PC-9 (cell line): ENCODE data around the gene KRTAP19-2. TPM values are rescaled to one million over a fixed set of nuclear protein-coding genes. Genes with fewer than 3 reads are reported as not detected.

ENCODE experiments used
- BruUV-seq: library from RNA; stranded (reverse); fragments of 400-500 nt; replicated peaks from 2 replicates; lab custom pipeline; 2021; lab: Mats Ljungman, UMichigan
- CTCF ChIA-PET: fragments of 300-600 bp; sonication (Branson Sonifier 250); formaldehyde crosslinking; loops from one replicate; lab custom pipeline; 2022; ENCODE audit warnings: antibody characterized with exemption; lab: Charles Lee
- POLR2A ChIA-PET: fragments of 300-600 bp; sonication (Branson Sonifier 250); formaldehyde crosslinking; loops from one replicate; lab custom pipeline; 2022; ENCODE audit warnings: antibody characterized with exemption; ENCODE audit not compliant: unreplicated experiment; lab: Charles Lee
- DNase-seq, 2 experiments: peaks; one replicate each; pipeline versions ENCODE4 v3.0.0 to v3.0.0-alpha.2; 2015 to 2022; ENCODE audit warnings: mixed read lengths in 1 of 2
- H2AFZ ChIP-seq: fragments of 200-600 bp; sonication (generic); 2 replicates; pipeline ENCODE4 v1.8.1; 2017; ENCODE audit warnings: antibody characterized with exemption
- H3F3A ChIP-seq: fragments of 200-600 bp; sonication (generic); 2 replicates; pipeline ENCODE4 v1.8.1; 2017; ENCODE audit warnings: antibody characterized with exemption, mild to moderate bottlenecking, low read depth; ENCODE audit not compliant: insufficient read depth
- H3K27ac ChIP-seq: fragments of 200-600 bp; sonication (generic); 2 replicates; pipeline ENCODE4 v1.6.1; 2016; ENCODE audit warnings: mixed run types
- H3K27me3 ChIP-seq: fragments of 200-600 bp; sonication (generic); 2 replicates; pipeline ENCODE4 v1.6.1; 2016; ENCODE audit warnings: low read depth, mixed run types; ENCODE audit not compliant: insufficient read depth
- H3K36me3 ChIP-seq: fragments of 200-600 bp; sonication (generic); 2 replicates; pipeline ENCODE4 v1.6.1; 2016; ENCODE audit warnings: low read depth, mixed run types
- H3K4me1 ChIP-seq: fragments of 200-600 bp; sonication (generic); replicated peaks from 2 replicates; pipeline ENCODE4 v1.6.1; 2016; ENCODE audit warnings: mixed run types; ENCODE audit not compliant: insufficient read depth
- H3K4me2 ChIP-seq: fragments of 200-600 bp; sonication (generic); 2 replicates; pipeline ENCODE4 v1.6.1; 2017; ENCODE audit warnings: mixed run types
- H3K4me3 ChIP-seq: fragments of 200-600 bp; sonication (generic); 2 replicates; pipeline ENCODE4 v1.6.1; 2016; ENCODE audit warnings: mixed run types
- H3K79me2 ChIP-seq: fragments of 200-600 bp; sonication (generic); 2 replicates; pipeline ENCODE4 v1.6.1; 2017; ENCODE audit warnings: low read depth, mixed run types
- H3K9me2 ChIP-seq: fragments of 200-600 bp; sonication (generic); 2 replicates; pipeline ENCODE4 v1.8.1; 2017; ENCODE audit warnings: mild to moderate bottlenecking; ENCODE audit not compliant: insufficient read depth
- H3K9me3 ChIP-seq: fragments of 200-600 bp; sonication (generic); 2 replicates; pipeline ENCODE4 v1.8.1; 2016; ENCODE audit warnings: low read depth; ENCODE audit not compliant: insufficient read depth
- H4K20me1 ChIP-seq: fragments of 200-600 bp; sonication (generic); 2 replicates; pipeline ENCODE4 v1.8.1; 2017; ENCODE audit not compliant: insufficient read depth
- CTCF ChIP-seq: fragments of 200-600 bp; sonication (generic); conservative IDR thresholded peaks from 2 replicates; pipeline ENCODE4 v1.6.1; 2017; ENCODE audit warnings: mixed run types, antibody characterized with exemption, mild to moderate bottlenecking, moderate library complexity
- EZH2 ChIP-seq: fragments of 200-600 bp; sonication (generic); IDR thresholded peaks from 2 replicates; pipeline ENCODE4 v1.8.0; 2017; ENCODE audit warnings: antibody characterized with exemption, low read depth
- intact Hi-C: fragments of 100-400 bp; cut with micrococcal nuclease; formaldehyde crosslinking; loops from one replicate; pipeline ENCODE4 v1.10.0; 2022; ENCODE audit not compliant: unreplicated experiment
- total RNA-seq: library from RNA; stranded (reverse); gene quantifications from 2 replicates; pipeline ENCODE4 v1.2.3, GENCODE V29; 2021

Gene KRTAP19-2
- total RNA-seq, 1 experiment from 2014 or later: not detected

DNA sequence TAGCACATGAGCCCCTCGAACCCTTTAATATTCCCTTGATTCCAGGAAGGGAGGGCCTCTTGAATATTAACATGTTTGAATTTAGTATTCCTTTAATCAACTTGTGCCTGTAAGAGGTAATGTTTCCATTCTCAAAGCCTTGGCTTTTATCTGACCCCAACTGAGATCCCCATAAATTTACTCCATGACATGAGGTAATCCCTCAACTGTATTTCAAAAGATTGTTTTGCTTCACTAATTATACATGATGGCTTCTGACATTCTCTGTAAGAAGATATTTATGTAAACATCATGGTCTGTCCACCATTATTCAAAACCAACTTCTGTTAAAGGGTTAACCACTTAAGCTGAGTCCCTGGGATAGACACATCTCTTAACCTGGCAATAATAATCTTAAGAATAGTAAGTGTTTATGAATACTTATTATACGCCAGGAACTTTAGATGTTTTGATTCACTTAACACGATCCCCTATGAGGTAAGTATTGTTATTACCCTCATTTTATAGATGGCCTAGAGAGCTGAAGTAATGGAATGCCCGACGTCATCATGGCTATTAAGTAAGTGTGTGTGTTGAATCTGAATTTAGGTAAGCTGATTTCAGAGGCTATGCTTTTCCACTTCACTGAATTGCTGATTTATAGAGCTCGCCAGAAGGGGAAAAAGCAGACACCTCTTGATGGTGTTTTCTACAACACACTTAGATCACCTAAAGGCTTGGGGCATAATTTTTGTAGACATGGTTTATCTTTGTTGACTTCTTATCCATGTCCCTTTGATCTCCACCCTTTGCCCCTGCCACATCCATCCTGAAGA is 18.1 kb downstream of the KRTAP19-2 start:
- no peak for TF ChIP-seq CTCF
- TF ChIP-seq EZH2: no peak
- POLR2A ChIA-PET: no interaction called here
- H3K9me2 ChIP-seq: no peaks in the 10 kb centered on the region
- H3K27ac ChIP-seq: no peak overlapping the region
- no peaks in the 10 kb centered on the region for H3F3A ChIP-seq
- no peak overlapping the region for H3K4me3 ChIP-seq
- H3K79me2 ChIP-seq: no peaks in the 10 kb centered on the region
- CTCF ChIA-PET: no interaction called here
- H3K4me1 ChIP-seq: no peaks in the 10 kb centered on the region
- no TSS peak for BruUV-seq
- H3K36me3 ChIP-seq: no peaks in the 10 kb centered on the region
- H3K4me2 ChIP-seq: no peak overlapping the region
- no peak overlapping the region for H2AFZ ChIP-seq
- H4K20me1 ChIP-seq: no peaks in the 10 kb centered on the region
- H3K9me3 ChIP-seq: no peaks in the 10 kb centered on the region
- no peak for DNase-seq
- intact Hi-C loops: no loop called here
- no peaks in the 10 kb centered on the region for H3K27me3 ChIP-seq

- Histone ChIP-seq H3F3A (no peaks in the 10 kb centered on the region), H3K27ac (no peak overlapping the region), H3K36me3 (no peaks in the 10 kb centered on the region), H3K79me2 (no peaks in the 10 kb centered on the region), H3K9me3 (no peaks in the 10 kb centered on the region), H2AFZ (no peak overlapping the region), H3K4me3 (no peak overlapping the region), H3K4me2 (no peak overlapping the region), H4K20me1 (no peaks in the 10 kb centered on the region), H3K27me3 (no peaks in the 10 kb centered on the region), H3K4me1 (no peaks in the 10 kb centered on the region), H3K9me2 (no peaks in the 10 kb centered on the region)
- no peak for DNase-seq
- BruUV-seq: no TSS peak
- POLR2A ChIA-PET: no interaction called here
- intact Hi-C loops: no loop called here
- TF ChIP-seq EZH2: no peak
- peak; percentile 48 for TF ChIP-seq CTCF
- CTCF ChIA-PET: no interaction called here
Measured at GRCh38 chr21:30463713-30464112, 23.5 kb downstream of the KRTAP19-2 start.

DNA sequence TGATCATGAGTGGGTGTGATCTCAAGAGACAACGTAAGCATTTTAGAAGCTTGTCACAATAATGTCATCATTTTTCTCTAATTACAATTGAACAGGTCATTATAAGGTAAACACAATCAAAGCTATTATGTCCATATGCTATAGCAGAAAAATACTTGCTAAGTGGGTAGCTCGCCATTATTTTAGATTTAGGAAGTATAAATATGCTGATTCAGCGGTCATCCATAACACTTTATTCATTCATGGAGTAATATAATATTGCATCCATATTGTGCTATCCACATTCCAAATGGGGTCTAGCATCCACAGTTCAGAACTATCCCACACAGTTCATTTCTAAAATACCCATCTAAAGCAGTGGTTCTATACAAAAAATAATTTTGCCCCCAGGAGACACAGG is 38.7 kb downstream of the KRTAP19-2 start:
- DNase-seq: no peak
- H3K27ac ChIP-seq: no peak overlapping the region

More for the DNA sequence above, 38.7 kb downstream of the KRTAP19-2 start:
- H3K27me3 ChIP-seq: no peaks in the 10 kb centered on the region
- TF ChIP-seq CTCF (no peak), EZH2 (no peak)
- intact Hi-C loops: no loop called here
- no peaks in the 10 kb centered on the region for H3K9me2 ChIP-seq
- H4K20me1 ChIP-seq: no peaks in the 10 kb centered on the region
- POLR2A ChIA-PET: no interaction called here
- H3K4me2 ChIP-seq: no peak overlapping the region
- H3K79me2 ChIP-seq: no peaks in the 10 kb centered on the region
- no TSS peak for BruUV-seq
- H3F3A ChIP-seq: no peaks in the 10 kb centered on the region
- no peaks in the 10 kb centered on the region for H3K36me3 ChIP-seq
- H3K4me1 ChIP-seq: no peaks in the 10 kb centered on the region
- no peak overlapping the region for H3K4me3 ChIP-seq
- H2AFZ ChIP-seq: no peak overlapping the region
- no peaks in the 10 kb centered on the region for H3K9me3 ChIP-seq
- CTCF ChIA-PET: no interaction called here
